ENCODE results near the gene WDR86. TPM values are rescaled to one million over a fixed set of nuclear protein-coding genes. Genes with fewer than 3 reads are reported as not detected.

The WDR86 gene
- polyA plus RNA-seq, 1 donor (not counting 4 experiments of a cell fraction or from before 2014, with no cell fraction given) = not detected

GRCh38 chr7:151415375-151416105 lies 5.7 kb upstream of the WDR86 start:
- TF ChIP-seq EZH2 (IDR thresholded peaks at IDR 0.05; ENCODE audit: low read length) (no peak), CTCF (optimal IDR thresholded peaks at IDR 0.05 in 1 of 3, IDR thresholded peaks at IDR 0.05 in 1 of 3, conservative IDR thresholded peaks at IDR 0.05 in 1 of 3; ENCODE audit: extremely low read depth in 1 of 3, insufficient read depth in 2 of 3, low read length in 3 of 3) (no peak)
- H3K36me3 ChIP-seq (ENCODE audit: control insufficient read depth in 2 of 2, extremely low read depth in 1 of 2, insufficient read depth in 2 of 2, low read length in 2 of 2) = no peaks in the 10 kb centered on the region
- H3K4me3 ChIP-seq (ENCODE audit: control insufficient read depth in 2 of 3, extremely low read depth in 1 of 3, insufficient read depth in 2 of 3, low read depth in 1 of 3, low read length in 3 of 3) = no peak overlapping the region
- H3K27me3 ChIP-seq (ENCODE audit: control insufficient read depth, extremely low read depth, insufficient read depth, low read length) = peaks cover 38% of the 10 kb centered on the region
- FAIRE-seq (no peak), DNase-seq (ENCODE audit: low read depth, low spot score) (no peak)
- no peaks in the 10 kb centered on the region for H3K9me1 ChIP-seq (ENCODE audit: control insufficient read depth, extremely low read depth, insufficient read depth, low read length)
- H3K4me1 ChIP-seq (ENCODE audit: control insufficient read depth, extremely low read depth, insufficient read depth, low read length) = no peaks in the 10 kb centered on the region
- dilution Hi-C loops (cut with MboI; ENCODE audit: extremely low pct_ligation_motif_present, low sequenced_read_pairs) = no loop called here
- no peak overlapping the region for H3K27ac ChIP-seq (ENCODE audit: control insufficient read depth, insufficient read depth, low read length)
- H4K20me1 ChIP-seq (ENCODE audit: control insufficient read depth, extremely low read depth, insufficient read depth, low read length) = peaks cover 1% of the 10 kb centered on the region
- peaks cover 3% of the 10 kb centered on the region for H3K9me3 ChIP-seq (ENCODE audit: control insufficient read depth, low read depth, low read length)
- no peak overlapping the region for H3K9ac ChIP-seq (ENCODE audit: control insufficient read depth, extremely low read depth, insufficient read depth, low read length)
- no peak overlapping the region for H3K4me2 ChIP-seq (ENCODE audit: control insufficient read depth, extremely low read depth, insufficient read depth, low read depth, low read length)
- H2AFZ ChIP-seq (ENCODE audit: control insufficient read depth, low read length) = no peak overlapping the region
- no peaks in the 10 kb centered on the region for H3K79me2 ChIP-seq (ENCODE audit: control insufficient read depth, insufficient read depth, low read length)

GRCh38 chr7:151413241-151413640 lies 3.4 kb upstream of the WDR86 start:
- H4K20me1 ChIP-seq (ENCODE audit: control insufficient read depth, extremely low read depth, insufficient read depth, low read length) = peaks cover 3% of the 10 kb centered on the region
- H3K4me3 ChIP-seq (ENCODE audit: control insufficient read depth in 2 of 3, extremely low read depth in 1 of 3, insufficient read depth in 2 of 3, low read depth in 1 of 3, low read length in 3 of 3) = no peak overlapping the region
- H3K4me2 ChIP-seq (ENCODE audit: control insufficient read depth, extremely low read depth, insufficient read depth, low read depth, low read length) = no peak overlapping the region
- no peaks in the 10 kb centered on the region for H3K4me1 ChIP-seq (ENCODE audit: control insufficient read depth, extremely low read depth, insufficient read depth, low read length)
- dilution Hi-C loops (cut with MboI; ENCODE audit: extremely low pct_ligation_motif_present, low sequenced_read_pairs) = no loop called here
- DNase-seq (ENCODE audit: low read depth, low spot score) (no peak), FAIRE-seq (no peak)
- TF ChIP-seq CTCF (optimal IDR thresholded peaks at IDR 0.05 in 1 of 3, IDR thresholded peaks at IDR 0.05 in 1 of 3, conservative IDR thresholded peaks at IDR 0.05 in 1 of 3; ENCODE audit: extremely low read depth in 1 of 3, insufficient read depth in 2 of 3, low read length in 3 of 3) = no peak
- no peak for TF ChIP-seq EZH2 (IDR thresholded peaks at IDR 0.05; ENCODE audit: low read length)
- H3K9ac ChIP-seq (ENCODE audit: control insufficient read depth, extremely low read depth, insufficient read depth, low read length) = no peak overlapping the region
- H3K9me1 ChIP-seq (ENCODE audit: control insufficient read depth, extremely low read depth, insufficient read depth, low read length) = no peaks in the 10 kb centered on the region
- no peak overlapping the region for H2AFZ ChIP-seq (ENCODE audit: control insufficient read depth, low read length)
- H3K27me3 ChIP-seq (ENCODE audit: control insufficient read depth, extremely low read depth, insufficient read depth, low read length) = peaks cover 58% of the 10 kb centered on the region
- H3K79me2 ChIP-seq (ENCODE audit: control insufficient read depth, insufficient read depth, low read length) = no peaks in the 10 kb centered on the region
- H3K9me3 ChIP-seq (ENCODE audit: control insufficient read depth, low read depth, low read length) = no peaks in the 10 kb centered on the region
- H3K27ac ChIP-seq (ENCODE audit: control insufficient read depth, insufficient read depth, low read length) = no peak overlapping the region
- no peaks in the 10 kb centered on the region for H3K36me3 ChIP-seq (ENCODE audit: control insufficient read depth in 2 of 2, extremely low read depth in 1 of 2, insufficient read depth in 2 of 2, low read length in 2 of 2)
